HepG2 (cell line): Measurements from ENCODE around the gene BRD1. TPM values are rescaled to one million over a fixed set of nuclear protein-coding genes. Genes with fewer than 3 reads are reported as not detected.

Experiments used
- ATAC-seq: fragments of 200-7000 bp; cut with Tn5 transposase; 3 replicates; pipeline ENCODE4 v1.9.1; 2020; ENCODE audit warnings: mild to moderate bottlenecking, moderate library complexity
- BruUV-seq: library from RNA; stranded (reverse); fragments of 400-500 nt; replicated peaks from 2 replicates; lab custom pipeline; 2021; lab: Mats Ljungman, UMichigan
- CTCF ChIA-PET: fragments of 300-600 bp; formaldehyde crosslinking; extraction: SDS; loops from one replicate; lab custom pipeline; 2021; ENCODE audit warnings: low total read pairs, inconsistent platforms, low intra/inter-chr PET ratio; lab: Yijun Ruan, JAX
- POLR2A ChIA-PET: fragments of 350-600 bp; sonication (Branson Sonifier 250); formaldehyde crosslinking; loops from one replicate; lab custom pipeline; 2020; ENCODE audit warnings: antibody characterized with exemption, inconsistent platforms; lab: Yijun Ruan, JAX
- DNase-seq: peaks from one replicate; pipeline ENCODE4 v3.0.0-alpha.2; 2015; ENCODE audit warnings: low spot score
- FAIRE-seq: peaks from 3 replicates; lab custom pipeline; 2011; peaks lifted over from hg19 to GRCh38; lab: Jason Lieb, UNC
- H2AFZ ChIP-seq: one replicate; pipeline ENCODE4 v1.6.1; 2011; ENCODE audit warnings: low read length, inconsistent platforms
- H3K27ac ChIP-seq: fragments of 300-600 bp; 3 replicates; pipeline ENCODE4 v1.8.0; 2011; ENCODE audit warnings: mixed run types, mild to moderate bottlenecking, mixed read lengths, low read length, inconsistent platforms; ENCODE audit not compliant: insufficient read depth; ENCODE audit errors: extremely low read length
- H3K27me3 ChIP-seq, 2 experiments: fragments of 200-600 bp in 1 of 2; 2 replicates in 1 of 2; 3 replicates in 1 of 2; pipeline versions ENCODE4 v1.6.0 to v1.8.0; 2011; ENCODE audit warnings: low read length in 2 of 2, mild to moderate bottlenecking in 2 of 2, moderate library complexity in 2 of 2, inconsistent platforms in 1 of 2; ENCODE audit not compliant: insufficient read depth in 2 of 2, control insufficient read depth in 1 of 2
- H3K36me3 ChIP-seq, 2 experiments: fragments of 200-600 bp in 1 of 2; replicated peaks in 1 of 2; 2 replicates in 1 of 2; 3 replicates in 1 of 2; pipeline versions ENCODE4 v1.5.1 to v1.8.0; 2011; ENCODE audit warnings: low read length in 2 of 2, inconsistent platforms in 1 of 2; ENCODE audit not compliant: insufficient read depth in 2 of 2, control insufficient read depth in 1 of 2
- H3K4me1 ChIP-seq: 2 replicates; pipeline ENCODE4 v1.5.1; 2012; ENCODE audit warnings: low read length, inconsistent platforms; ENCODE audit not compliant: insufficient read depth
- H3K4me2 ChIP-seq: 2 replicates; pipeline ENCODE4 v1.6.0; 2011; ENCODE audit warnings: low read depth, low read length, inconsistent platforms
- H3K4me3 ChIP-seq, 3 experiments: fragments of 200-600 bp in 1 of 3; sonication (generic), shearing (Covaris generic) in 1 of 3; replicated peaks in 1 of 3; 2 replicates each; pipeline ENCODE4 v1.5.1; 2011 to 2016; ENCODE audit warnings: low read length in 3 of 3, inconsistent platforms in 2 of 3, low read depth in 2 of 3, mild to moderate bottlenecking in 2 of 3, control low read depth in 1 of 3, mixed read lengths in 1 of 3; ENCODE audit not compliant: insufficient read depth in 1 of 3
- H3K79me2 ChIP-seq: one replicate; pipeline ENCODE4 v1.6.1; 2011; ENCODE audit warnings: low read length, inconsistent platforms; ENCODE audit not compliant: insufficient read depth
- H3K9ac ChIP-seq: 2 replicates; pipeline ENCODE4 v1.6.0; 2011; ENCODE audit warnings: mild to moderate bottlenecking, low read depth, low read length, inconsistent platforms; ENCODE audit not compliant: insufficient read depth
- H3K9me3 ChIP-seq: 2 replicates; pipeline ENCODE4 v1.5.1; 2012; ENCODE audit warnings: mild to moderate bottlenecking, low read length
- H4K20me1 ChIP-seq: 2 replicates; pipeline ENCODE4 v1.6.0; 2011; ENCODE audit warnings: inconsistent platforms, mild to moderate bottlenecking, low read length, moderate library complexity; ENCODE audit not compliant: insufficient read depth
- KIAA2018 ChIP-seq: sonication (generic); formaldehyde crosslinking; IDR thresholded peaks from 2 replicates; pipeline ENCODE4 v1.5.0; 2020; ENCODE audit warnings: mild to moderate bottlenecking, missing genetic modification reagents, borderline replicate concordance
- NR1H2 ChIP-seq: sonication (generic); formaldehyde crosslinking; IDR thresholded peaks from 2 replicates; pipeline ENCODE4 v1.8.1; 2022; ENCODE audit warnings: low read depth, missing genetic modification reagents, borderline replicate concordance
- ZBTB38 ChIP-seq: sonication (generic); formaldehyde crosslinking; IDR thresholded peaks from 2 replicates; pipeline ENCODE4 v1.5.1; 2020; ENCODE audit warnings: mild to moderate bottlenecking, missing genetic modification reagents
- ZNF142 ChIP-seq: sonication (generic); formaldehyde crosslinking; IDR thresholded peaks from 2 replicates; pipeline ENCODE4 v1.4.0; 2020; ENCODE audit warnings: missing genetic modification reagents
- ZNF503 ChIP-seq: sonication (generic); formaldehyde crosslinking; IDR thresholded peaks from 2 replicates; pipeline ENCODE4 v1.4.0; 2020; ENCODE audit warnings: missing genetic modification reagents
- WGBS: methylation state at CpG from one replicate; pipeline ENCODE4 v1.1.6; 2017; ENCODE audit warnings: low lambda C conversion rate; 5-methylcytosine and 5-hydroxymethylcytosine counted together
- in situ Hi-C: cut with HindIII; loops from 2 replicates; pipeline ENCODE4 v1.10.0; 2017; ENCODE audit warnings: low pct_unique_long_range_greater_than_20kb; ENCODE audit not compliant: extremely low pct_ligation_motif_present
- intact Hi-C: fragments of 100-400 bp; cut with micrococcal nuclease; formaldehyde crosslinking; loops from one replicate; pipeline ENCODE4 v1.10.0; 2022; ENCODE audit not compliant: unreplicated experiment
- polyA plus RNA-seq, 8 experiments: library from polyadenylated mRNA; depleted of rRNA in 3 of 8; stranded (reverse) in 7 of 8; unstranded in 1 of 8; fragments of >200 nt; fragmentation: Illumina TruSeq in 4 of 8; extraction: Trizol in 4 of 8; gene quantifications; 2 replicates each; pipeline versions ENCODE4 v1.2.1 to v1.2.3, GENCODE V29; 2011 to 2016; ENCODE audit warnings: low read depth in 4 of 8, missing spikeins in 1 of 8, mixed read lengths in 1 of 8; ENCODE audit not compliant: insufficient read depth in 1 of 8
- total RNA-seq, 5 experiments: library from RNA; depleted of rRNA; stranded (reverse); fragments of >200 nt; fragmentation: Illumina TruSeq; extraction: Trizol; gene quantifications; 2 replicates each; pipeline ENCODE4 v1.2.3, GENCODE V29; 2016; ENCODE audit warnings: low read depth in 1 of 5

The BRD1 gene
- total and polyA plus RNA-seq, 2 of the 13 experiments (the other 11 are each of a cell fraction or from before 2014, with no cell fraction given), result 5.1 to 12.0 TPM

- TF ChIP-seq ZNF142 (no peak), ZNF503 (CRISPR knock-in tag) (no peak), NR1H2 (no peak)
- TF ChIP-seq, all 625 proteins: peak for 0
These were observed 45.7 kb upstream of the BRD1 start (continued) for GRCh38 chr22:49873228-49873940.

- in situ Hi-C loops (no loop called here), intact Hi-C loops (no loop called here)
- no peak overlapping the region for H2AFZ ChIP-seq
- H4K20me1 ChIP-seq, result peaks cover 10% of the 10 kb centered on the region; the same call in 1 of the 2 replicates
- ChIA-PET CTCF (no interaction called here), POLR2A (no interaction called here)
- BruUV-seq, result no TSS peak
- no peaks in the 10 kb centered on the region for H3K9me3 ChIP-seq
- no peak overlapping the region for H3K9ac ChIP-seq
- WGBS, result 87% methylated on average over 7 of the region's 7 CpGs
- no peak overlapping the region for H3K4me3 ChIP-seq
- H3K4me2 ChIP-seq, result no peak overlapping the region
- DNase-seq (no peak), ATAC-seq (no peak), FAIRE-seq (no peak)
- H3K4me1 ChIP-seq, result peaks cover 29% of the 10 kb centered on the region
- H3K79me2 ChIP-seq, result peaks cover 74% of the 10 kb centered on the region
- H3K27me3 ChIP-seq, result no peaks in the 10 kb centered on the region
- H3K36me3 ChIP-seq, result peaks cover 0 to 2% of the 10 kb centered on the region in 2 experiments; a peak in 2 of 5 replicates
- no peak overlapping the region for H3K27ac ChIP-seq
- no peak for TF ChIP-seq KIAA2018 (CRISPR knock-in tag)
- TF ChIP-seq ZBTB38 (CRISPR knock-in tag), result peak; percentile 48; the same call in 1 of the 2 replicates
These were observed 44.7 kb upstream of the BRD1 start for GRCh38 chr22:49872347-49872746.
